COLO668 (cell line): ENCODE data around the gene SOX6.
A peak's percentile ranks its signal among the peaks of the same experiment; 100 is the strongest.

Experiments
- DNase-seq: peaks from one replicate; lab custom pipeline; 2025; ENCODE audit not compliant: unreplicated experiment; lab: John Stamatoyannopoulos, UW

The SOX6 gene

DNA sequence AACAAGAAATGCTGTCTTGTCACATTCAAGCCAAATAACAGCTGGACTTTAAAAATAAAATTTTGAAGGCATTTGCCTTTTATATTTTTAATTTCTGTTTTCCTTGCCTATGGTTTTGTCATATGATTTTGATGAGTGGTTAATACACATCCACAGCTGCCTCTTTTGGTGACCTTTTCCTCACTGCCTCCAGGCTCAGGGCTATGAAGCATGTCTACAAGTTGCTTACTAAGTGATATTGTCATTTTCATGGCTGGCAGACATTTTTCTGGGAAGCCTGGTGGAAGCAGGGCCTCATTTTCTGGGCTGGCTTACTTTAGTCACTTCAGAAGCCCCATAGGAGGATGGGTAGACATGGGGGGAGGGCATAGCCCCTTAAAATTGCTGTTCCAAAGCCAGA is 344.9 kb downstream of the SOX6 start:
- DNase-seq = no peak

DNA sequence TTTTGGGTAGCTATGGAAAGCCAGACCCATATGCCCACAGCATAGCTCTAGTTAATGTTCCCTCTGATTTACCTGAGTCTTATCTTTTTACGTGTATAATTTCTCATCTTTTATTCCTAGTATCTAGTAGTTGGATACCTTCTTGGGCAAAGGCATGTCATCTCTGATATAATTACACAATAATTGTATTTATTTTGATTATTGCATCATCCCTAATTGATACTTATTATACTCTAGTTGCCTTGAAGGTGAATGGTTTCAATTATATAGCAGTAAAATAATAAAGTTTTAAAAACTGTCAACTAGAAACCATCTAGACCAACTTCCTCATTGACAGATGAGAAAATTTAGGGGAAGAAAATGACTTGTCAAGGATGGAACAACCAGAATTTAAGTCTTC is 347.3 kb downstream of the SOX6 start:
- DNase-seq = no peak

DNA sequence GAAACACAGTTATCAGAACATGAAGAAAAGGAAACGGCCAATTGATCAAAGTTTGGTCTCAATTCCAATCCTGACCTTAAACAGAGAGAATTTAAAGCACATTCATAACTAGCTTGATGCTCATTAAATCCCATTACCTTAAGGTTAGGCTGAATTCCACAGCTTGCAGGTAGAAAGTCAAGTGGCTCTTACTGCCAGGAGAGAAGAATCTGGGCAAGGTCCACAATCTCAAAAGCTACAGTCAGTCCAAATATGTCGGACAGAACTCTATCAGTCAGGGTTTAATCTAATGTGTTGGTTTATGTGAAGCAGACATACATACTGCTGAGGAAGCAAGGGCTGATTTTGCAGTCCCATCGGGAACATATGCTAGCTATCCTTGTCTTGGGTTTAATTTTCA is 348.8 kb downstream of the SOX6 start:
- DNase-seq = no peak

GRCh38 chr11:16002942-16003341 is 353.4 kb downstream of the SOX6 start:
- no peak for DNase-seq

DNA sequence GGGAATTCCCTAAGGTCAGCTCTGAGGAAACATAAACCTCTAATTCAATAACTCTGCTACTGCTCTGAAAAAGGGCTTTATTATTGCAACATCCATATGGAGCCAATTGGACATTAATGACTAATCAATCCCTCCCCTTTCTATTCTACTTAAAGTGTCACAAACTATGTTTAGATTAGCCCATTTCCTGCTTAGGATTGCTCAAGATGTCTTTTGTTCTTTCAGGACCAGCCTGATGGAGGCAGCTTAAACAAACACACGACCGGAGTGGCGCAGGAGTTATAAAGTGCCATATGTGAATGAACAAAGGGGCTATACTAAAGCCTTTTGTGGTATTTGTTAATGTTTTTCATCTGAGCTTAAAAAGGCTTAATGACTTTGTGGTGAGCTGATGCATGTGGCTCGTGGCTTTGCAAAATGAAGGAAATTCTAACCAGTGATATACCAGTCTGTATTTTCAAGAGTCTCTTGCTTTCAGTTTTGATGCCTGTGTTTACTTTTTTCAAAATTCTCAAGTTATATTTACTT is 354.4 kb downstream of the SOX6 start:
- peak; percentile 78 for DNase-seq

- DNase-seq = no peak
Observed at GRCh38 chr11:16001044-16001568, 355.2 kb downstream of the SOX6 start.

- no peak for DNase-seq
Observed at GRCh38 chr11:16000065-16000464, 356.3 kb downstream of the SOX6 start.

GRCh38 chr11:15993345-15993744 is 363.0 kb downstream of the SOX6 start:
- no peak for DNase-seq

DNA sequence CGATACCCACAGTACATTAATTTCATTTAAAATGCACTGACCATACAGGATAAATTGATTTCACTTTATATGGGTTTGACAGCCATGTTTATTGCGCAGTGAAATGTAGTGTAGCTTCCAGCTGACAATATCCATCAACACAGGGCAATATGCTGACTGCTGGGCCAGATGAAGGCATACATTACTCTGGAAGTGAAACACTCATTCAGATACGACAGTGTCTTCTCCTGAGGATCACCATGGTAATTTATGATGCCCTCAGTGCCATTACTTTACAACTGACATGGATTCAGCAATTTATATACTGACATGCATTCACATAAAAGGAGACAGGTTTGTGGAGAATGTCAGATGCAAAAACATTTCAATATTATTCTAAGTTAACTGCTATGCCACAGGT is 365.1 kb downstream of the SOX6 start:
- DNase-seq = no peak

GRCh38 chr11:15989685-15990084 is 366.7 kb downstream of the SOX6 start:
- no peak for DNase-seq

DNA sequence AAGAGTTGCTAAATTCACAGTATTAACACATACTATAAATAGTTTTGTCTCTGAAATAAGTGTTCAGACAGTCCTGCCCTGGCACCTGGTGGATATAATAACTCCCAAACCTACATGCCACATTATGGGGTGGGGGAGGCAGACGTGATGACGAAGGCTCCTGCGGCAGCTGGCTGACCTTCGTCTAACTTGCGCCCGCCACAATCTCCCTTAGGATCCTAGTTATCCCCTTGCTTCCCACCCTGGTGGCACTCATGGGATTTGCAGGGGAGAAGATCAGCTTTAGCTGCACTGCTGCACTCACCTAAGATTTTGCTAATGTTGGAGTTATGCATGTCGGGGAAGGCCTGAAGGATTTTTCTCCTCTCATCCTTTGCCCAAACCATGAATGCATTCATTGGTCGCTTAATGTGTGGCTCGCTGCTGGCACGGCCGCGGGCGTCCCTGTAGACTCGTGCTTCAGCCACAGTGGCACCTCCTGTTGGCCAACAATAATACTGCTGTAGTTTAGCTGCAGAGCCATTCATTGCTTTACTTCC is 367.6 kb downstream of the SOX6 start:
- DNase-seq = no peak

- DNase-seq = no peak
Observed at GRCh38 chr11:15988016-15988550, 368.3 kb downstream of the SOX6 start.

DNA sequence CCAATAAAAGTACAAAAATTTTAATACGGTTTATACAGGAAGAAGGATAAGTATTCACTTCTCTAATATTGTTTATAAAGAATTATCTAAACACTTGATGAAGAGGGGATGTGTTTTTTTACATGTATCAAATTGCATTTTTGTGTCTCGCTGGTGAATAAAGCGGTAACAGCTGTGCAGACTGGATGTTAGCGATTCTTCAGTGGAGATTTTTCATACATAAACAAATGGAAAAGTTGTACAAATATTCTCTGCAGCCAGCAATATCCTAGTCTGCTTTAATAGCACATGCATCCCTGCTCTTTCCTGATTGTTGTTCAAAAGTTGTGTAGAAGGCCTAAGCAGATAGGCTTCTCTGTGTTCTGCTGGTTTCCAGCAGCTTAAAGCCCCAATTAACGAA is 369.3 kb downstream of the SOX6 start:
- no peak for DNase-seq

DNA sequence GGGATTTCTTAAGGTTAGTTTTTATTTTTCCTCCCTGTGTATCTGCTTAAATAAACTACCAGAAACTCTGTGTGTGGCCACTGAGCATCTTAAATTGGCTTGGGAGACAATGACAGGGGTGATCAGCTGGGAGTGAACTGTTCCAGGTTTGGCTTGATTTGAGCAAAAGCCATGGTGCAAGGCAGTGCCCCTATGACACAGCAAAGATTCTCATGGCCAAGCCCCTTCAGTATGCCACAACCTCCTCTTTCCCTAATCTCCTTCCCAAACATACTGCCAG is 370.5 kb downstream of the SOX6 start:
- DNase-seq = no peak

DNA sequence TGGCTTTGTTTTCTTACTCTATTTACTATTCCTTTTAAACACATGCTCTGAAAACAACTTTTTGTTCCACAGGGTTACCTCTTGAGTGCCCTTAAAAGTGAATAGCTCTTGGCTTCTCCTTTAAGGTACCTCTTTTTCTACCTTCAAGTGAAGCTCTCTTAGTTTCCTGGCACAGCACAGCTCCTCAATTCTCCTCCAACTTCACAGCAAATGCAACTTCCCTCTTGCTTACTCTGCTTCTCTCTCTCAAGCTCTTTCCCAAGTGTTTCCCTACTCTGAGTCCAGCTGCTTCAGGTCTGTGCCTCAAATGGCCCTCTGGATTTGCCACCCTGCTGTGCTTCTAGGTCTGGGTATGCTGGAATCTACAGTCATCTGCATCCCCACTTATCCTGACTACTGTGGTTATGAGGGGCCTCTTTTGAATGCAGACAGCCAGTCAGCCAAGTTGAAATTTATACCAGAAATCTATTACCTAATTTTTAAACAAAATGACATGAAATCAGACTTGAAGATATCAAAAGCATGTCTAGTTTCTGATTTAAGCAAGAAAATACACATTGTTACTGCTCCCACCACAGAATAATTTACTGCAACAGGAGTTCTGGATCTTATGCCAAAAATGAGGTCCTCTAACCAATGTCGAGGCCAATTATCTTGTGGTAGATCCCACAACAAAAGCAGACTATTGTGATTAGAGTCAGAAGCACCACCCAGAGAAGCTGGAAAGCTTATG is 371.1 kb downstream of the SOX6 start:
- no peak for DNase-seq

DNA sequence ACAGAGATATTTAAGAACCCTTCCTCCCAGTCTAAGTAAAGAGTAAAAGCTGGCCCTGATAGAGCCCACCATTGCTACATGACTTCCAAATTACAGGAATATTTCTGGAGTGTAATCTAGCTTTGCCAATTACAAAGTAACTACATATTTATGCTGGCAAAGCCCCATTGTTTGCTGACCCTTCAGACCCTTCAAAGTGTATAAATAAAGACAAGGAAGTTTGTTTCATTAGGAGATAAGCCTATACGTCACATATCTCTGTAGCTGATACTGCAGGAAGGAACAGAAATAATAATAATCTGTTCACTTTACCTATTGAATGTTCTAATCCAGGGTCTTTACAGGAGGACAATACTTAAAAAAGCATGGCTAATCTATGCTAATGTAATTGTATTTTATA is 375.1 kb downstream of the SOX6 start:
- no peak for DNase-seq

DNA sequence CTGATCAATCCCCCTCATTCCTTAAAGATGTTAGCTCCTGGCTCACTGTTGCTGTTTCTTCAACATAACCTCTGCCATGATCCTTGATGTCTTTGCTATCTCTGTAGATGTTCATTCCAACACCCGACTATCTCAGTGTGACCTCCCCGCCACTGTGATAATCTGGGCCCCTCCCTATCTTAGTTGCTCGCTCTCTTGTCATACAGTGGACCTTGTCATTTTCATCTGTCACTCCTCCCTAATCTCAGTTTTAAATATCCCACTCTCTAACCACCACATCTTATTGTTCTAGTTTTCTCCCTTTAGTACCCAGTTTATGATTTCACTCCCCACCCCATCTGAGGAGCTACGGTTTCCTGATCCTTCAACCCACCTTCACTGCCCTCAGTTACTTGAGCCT is 379.2 kb downstream of the SOX6 start:
- DNase-seq = no peak

DNA sequence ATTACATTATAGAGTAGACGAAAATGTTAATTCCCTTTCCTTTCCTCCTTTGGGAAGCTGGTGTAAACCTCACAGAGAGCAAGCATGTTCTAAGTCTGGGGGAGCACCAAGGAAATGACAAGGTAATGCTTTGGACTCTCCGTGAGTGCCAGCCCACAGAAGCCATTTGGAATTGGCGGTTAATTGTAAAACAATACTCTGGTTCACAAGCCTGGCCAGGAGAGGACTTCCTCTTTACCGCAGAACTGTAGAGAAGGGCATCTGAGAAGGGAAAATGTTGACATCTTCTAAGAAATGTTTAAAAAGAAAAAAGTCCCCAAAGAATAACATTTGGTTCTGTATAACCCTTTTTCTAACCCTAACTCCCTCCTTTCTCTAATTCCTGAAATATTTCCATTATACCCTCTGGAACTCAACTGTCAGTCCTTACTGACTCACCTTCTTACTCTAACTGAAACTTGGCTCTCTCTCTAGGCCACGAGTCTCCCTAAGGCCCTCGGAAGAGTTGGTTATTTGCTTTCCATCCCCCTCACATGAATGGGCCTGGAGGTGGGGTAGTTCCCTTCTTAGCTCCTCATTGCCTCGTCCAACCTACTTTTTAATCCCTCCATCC is 379.8 kb downstream of the SOX6 start:
- DNase-seq = no peak

DNA sequence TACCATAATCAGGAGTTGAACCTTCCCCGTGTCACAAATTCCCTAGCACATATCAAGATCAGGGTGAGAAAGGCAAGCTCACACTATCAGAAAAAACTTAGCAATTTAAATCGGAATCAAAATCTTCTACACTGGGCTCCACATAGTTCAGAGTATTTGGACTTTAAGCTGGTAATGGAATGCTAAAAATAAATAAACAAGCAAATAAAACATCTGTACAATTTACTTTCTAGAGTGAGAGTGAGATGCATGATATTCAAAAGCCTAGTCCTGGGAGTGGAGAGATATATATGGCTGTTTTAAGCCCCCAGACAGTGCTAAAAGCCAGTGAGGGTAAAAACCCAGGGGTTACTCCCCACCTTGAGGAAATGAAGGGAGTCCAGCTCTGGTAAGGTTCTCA is 380.6 kb downstream of the SOX6 start:
- no peak for DNase-seq

DNA sequence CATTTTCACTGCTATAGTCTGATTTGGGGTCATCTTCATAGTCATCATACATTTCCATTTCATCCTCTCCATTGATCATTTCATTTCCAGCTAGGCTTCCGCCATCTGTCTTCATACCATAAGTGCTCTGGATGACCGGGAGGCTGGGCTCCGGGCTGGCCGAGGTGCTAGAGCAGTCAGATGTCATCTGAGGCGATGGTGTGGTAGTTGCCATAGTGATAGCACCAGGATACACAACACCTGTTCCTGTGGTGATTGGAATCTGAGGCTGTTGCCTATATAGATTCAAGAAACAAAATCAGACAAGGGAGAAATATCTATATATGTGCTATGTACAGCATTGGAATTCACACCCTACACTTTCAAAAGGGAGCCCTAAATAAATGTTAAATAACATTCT is 383.5 kb downstream of the SOX6 start:
- DNase-seq = peak; percentile 54

GRCh38 chr11:15971215-15971546 is 385.2 kb downstream of the SOX6 start:
- DNase-seq = no peak

GRCh38 chr11:15970506-15971214 is 385.7 kb downstream of the SOX6 start:
- no peak for DNase-seq
